Stimulated activated CD8-positive, alpha-beta memory T cell treated with anti-CD3 and anti-CD28 coated beads, Interleukin-12 subunit alpha, Interleukin-12 subunit beta, amount 100 ng/mL, for 24 hours (primary cell): ENCODE measurements around the gene HPCA.

Source experiments
- DNase-seq: peaks from one replicate; pipeline ENCODE4 v3.0.0-alpha.2; 2020; ENCODE audit errors: extremely low read depth

Gene HPCA

DNA sequence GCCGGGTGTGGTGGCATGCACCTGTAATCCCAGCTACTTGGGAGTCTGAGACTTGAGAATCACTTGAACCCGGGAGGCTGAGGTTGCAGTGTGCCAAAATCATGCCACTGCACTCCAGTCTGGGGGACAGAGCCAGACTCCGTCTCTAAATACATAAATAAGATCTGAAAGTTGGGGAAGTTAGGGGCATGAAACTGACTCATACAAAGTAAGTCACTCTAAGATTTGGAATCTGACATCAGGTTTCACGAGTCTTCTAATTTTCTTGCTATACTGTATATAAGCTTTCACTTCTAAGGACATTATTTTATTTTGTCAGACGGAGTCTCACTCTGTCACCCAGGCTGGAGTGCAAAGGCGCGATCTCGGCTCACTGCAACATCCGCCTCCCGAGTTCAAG is 48.2 kb downstream of the HPCA start:
- DNase-seq: no peak

DNA sequence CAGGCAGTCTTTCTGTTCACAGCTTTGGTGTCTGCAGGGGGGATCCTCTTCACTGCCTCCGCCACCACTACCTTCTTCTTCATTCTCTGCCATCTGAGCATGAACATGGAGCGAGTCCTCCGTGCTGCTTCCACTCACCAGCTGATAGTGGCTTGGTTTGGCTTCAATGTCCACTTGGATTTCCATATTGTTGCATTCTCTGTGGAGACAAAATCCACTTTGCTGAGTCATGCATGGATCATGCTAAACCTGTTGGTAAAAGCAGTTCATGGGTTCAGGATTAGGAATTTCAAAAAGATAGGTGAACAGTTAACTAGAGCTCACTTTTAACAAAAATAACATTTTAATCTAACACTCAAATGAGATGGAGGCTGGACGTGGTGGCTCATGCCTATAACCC is 50.8 kb downstream of the HPCA start:
- no peak for DNase-seq

- DNase-seq: no peak
Measured at GRCh38 chr1:32939655-32940371, 53.5 kb downstream of the HPCA start.

DNA sequence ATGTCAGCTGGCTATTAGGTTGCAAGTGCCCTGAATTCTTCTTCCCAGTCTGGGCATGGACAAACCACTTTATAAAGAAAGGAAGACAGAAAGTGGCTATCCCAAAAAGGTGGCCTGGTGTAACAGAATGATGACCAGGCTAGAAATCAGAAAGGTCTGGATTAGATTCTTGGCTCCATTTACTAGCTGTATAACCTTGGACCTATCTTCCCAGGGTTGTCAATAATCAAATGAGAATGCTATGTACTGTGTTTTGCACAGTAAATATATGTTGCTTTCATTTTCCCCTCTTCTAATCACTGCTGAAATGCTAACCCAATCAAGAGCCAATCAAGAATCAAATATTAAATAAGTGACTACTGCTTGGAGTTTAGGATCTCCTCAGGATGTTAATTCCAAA is 57.9 kb downstream of the HPCA start:
- DNase-seq: no peak
